RWPE2 (cell line): ENCODE results near the gene ADAP1.
A peak's percentile ranks its signal among the peaks of the same experiment; 100 is the strongest.

Experiments used
- ATAC-seq: fragments of 200-7000 bp; cut with Tn5 transposase; 3 replicates; pipeline ENCODE4 v1.9.1; 2021; ENCODE audit warnings: low read depth
- DNase-seq: peaks from one replicate; pipeline ENCODE4 v3.0.0-alpha.2; 2020; ENCODE audit warnings: low spot score
- H3K27ac ChIP-seq: fragments of 450-650 bp; 2 replicates; pipeline ENCODE4 v1.5.1; 2017; ENCODE audit warnings: mild to moderate bottlenecking; ENCODE audit not compliant: poor library complexity, severe bottlenecking
- H3K27me3 ChIP-seq: fragments of 250-450 bp; sonication (Bioruptor Pico); 2 replicates; pipeline ENCODE4 v1.5.1; 2021; ENCODE audit warnings: mild to moderate bottlenecking, moderate library complexity; ENCODE audit not compliant: insufficient read depth, poor library complexity, severe bottlenecking
- H3K36me3 ChIP-seq: fragments of 250-450 bp; sonication (Bioruptor Pico); 2 replicates; pipeline ENCODE4 v1.5.1; 2020; ENCODE audit warnings: low read depth, mild to moderate bottlenecking, moderate library complexity
- H3K4me1 ChIP-seq: fragments of 250-450 bp; sonication (Bioruptor Pico); 2 replicates; pipeline ENCODE4 v1.5.1; 2021; ENCODE audit warnings: mild to moderate bottlenecking, moderate library complexity; ENCODE audit not compliant: insufficient read depth, poor library complexity, severe bottlenecking
- H3K4me3 ChIP-seq: fragments of 250-450 bp; sonication (Bioruptor Pico); 2 replicates; pipeline ENCODE4 v1.5.1; 2021; ENCODE audit warnings: mild to moderate bottlenecking, moderate library complexity; ENCODE audit not compliant: severe bottlenecking
- H3K9me3 ChIP-seq: fragments of 250-450 bp; sonication (Bioruptor Pico); 2 replicates; pipeline ENCODE4 v1.5.1; 2021; ENCODE audit warnings: mild to moderate bottlenecking, moderate library complexity; ENCODE audit not compliant: severe bottlenecking
- CTCF ChIP-seq: fragments of 450-650 bp; IDR thresholded peaks from one replicate; pipeline ENCODE4 v1.5.1; 2017; ENCODE audit warnings: mild to moderate bottlenecking, moderate library complexity; ENCODE audit not compliant: poor library complexity, severe bottlenecking

Gene ADAP1

GRCh38 chr7:951881-952547 is 2.5 kb downstream of the ADAP1 start:
- no peak for TF ChIP-seq CTCF
- H3K27me3 ChIP-seq, result no peaks in the 10 kb centered on the region
- peaks cover 10% of the 10 kb centered on the region for H3K4me1 ChIP-seq
- peak; percentile 60 for DNase-seq
- H3K27ac ChIP-seq, result no peak overlapping the region
- no peak for ATAC-seq
- no peaks in the 10 kb centered on the region for H3K36me3 ChIP-seq
- no peak overlapping the region for H3K4me3 ChIP-seq
- no peaks in the 10 kb centered on the region for H3K9me3 ChIP-seq

DNA sequence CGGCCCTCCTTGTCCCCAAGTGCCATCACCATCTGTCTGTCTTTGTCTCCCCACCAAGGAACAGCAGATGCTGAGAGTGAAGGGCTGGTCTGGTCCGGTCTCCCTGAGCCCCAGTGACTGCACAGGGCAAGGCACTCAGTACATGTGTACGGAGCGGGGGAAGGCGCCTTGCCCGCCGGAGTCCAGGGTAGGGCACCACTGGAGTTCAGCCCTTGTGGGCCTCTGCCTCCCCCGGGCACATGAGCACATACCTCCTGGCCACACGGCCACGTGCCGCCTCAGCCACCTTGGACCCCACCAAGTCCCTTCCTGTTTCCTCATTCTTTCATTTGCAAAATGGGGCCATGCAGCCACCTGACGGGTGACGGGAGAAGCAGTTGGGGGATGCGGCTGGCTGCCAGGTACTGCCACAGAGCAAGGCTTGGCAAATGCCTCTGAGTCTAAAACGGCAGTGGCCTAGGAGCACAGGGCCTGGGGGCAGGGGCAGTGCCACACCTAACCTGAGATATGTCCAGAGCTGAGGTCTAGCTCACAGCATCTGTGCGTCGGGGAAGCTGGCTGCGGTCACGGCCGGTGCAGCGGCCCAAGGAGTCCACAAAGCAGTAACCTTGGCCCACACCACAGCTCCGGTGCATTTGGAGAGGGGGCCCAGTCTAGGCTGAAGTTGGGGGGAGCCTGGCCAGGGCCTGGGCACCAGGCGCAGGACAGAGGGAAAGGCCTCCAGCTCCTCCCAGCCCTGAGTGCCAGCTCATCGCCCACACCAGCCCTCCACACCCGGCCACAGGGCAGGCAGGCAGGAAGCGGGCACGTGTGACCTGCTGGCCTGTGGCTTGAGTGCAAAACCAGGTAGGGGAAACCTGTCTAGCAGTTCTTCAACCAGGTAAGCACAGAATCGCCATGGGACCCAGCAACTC is 5.2 kb downstream of the ADAP1 start:
- ATAC-seq (no peak), DNase-seq (peak; percentile 59)
- H3K27ac ChIP-seq, result peak overlapping the region; percentile 35
- peaks cover 34% of the 10 kb centered on the region for H3K4me1 ChIP-seq
- H3K36me3 ChIP-seq, result peaks cover 5% of the 10 kb centered on the region; the same call in 1 of the 2 replicates
- TF ChIP-seq CTCF, result no peak
- H3K27me3 ChIP-seq, result no peaks in the 10 kb centered on the region
- no peaks in the 10 kb centered on the region for H3K9me3 ChIP-seq
- no peak overlapping the region for H3K4me3 ChIP-seq

- no peak for ATAC-seq
- Histone ChIP-seq H3K4me1 (peaks cover 35% of the 10 kb centered on the region), H3K27me3 (no peaks in the 10 kb centered on the region), H3K36me3 (peaks cover 5% of the 10 kb centered on the region; the same call in 1 of the 2 replicates), H3K9me3 (no peaks in the 10 kb centered on the region), H3K4me3 (no peak overlapping the region), H3K27ac (peak overlapping the region; percentile 94)
- peak; percentile 57 for DNase-seq
- TF ChIP-seq CTCF, result no peak
Measured at GRCh38 chr7:947391-948210, 6.9 kb downstream of the ADAP1 start.

DNA sequence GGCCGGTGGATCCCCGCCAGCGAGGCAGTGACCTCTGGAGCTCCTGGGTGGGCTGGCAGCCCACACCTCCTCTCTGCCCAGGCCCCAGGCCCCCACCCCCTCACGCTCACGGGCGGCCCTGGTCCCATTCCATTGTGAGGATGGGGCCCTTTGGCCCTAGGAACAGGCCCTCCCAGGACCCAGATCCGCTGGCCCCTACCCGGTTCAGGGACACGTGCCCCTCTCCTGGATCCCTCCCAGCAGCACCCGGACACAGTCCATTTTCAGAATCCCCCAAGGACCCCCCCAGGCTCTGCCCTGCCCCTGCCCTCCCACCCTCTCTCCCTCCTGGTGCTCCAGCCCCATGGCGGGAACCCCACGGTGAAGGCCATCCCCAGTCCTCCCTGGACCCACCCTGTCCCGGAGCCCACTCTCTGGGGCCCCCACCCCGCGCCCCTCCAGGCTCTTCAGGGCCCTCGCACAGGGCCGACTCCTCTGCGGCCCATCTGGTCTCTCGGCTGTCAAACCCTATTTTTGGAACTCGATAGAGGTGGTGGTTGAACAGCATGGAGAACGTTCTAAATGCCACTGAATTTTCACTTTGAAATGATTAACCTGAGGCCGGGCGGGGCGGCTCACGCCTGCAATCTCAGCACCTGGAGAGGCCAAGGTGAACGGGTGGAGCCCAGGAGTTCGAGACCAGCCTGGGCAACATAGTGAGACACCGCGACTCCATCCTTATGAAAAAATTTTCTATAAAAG is 8.1 kb downstream of the ADAP1 start:
- DNase-seq (peak; percentile 46), ATAC-seq (no peak)
- no peaks in the 10 kb centered on the region for H3K27me3 ChIP-seq
- no peaks in the 10 kb centered on the region for H3K9me3 ChIP-seq
- peaks cover 5% of the 10 kb centered on the region; the same call in 1 of the 2 replicates for H3K36me3 ChIP-seq
- peak overlapping the region; percentile 94 for H3K27ac ChIP-seq
- peaks cover 35% of the 10 kb centered on the region for H3K4me1 ChIP-seq
- H3K4me3 ChIP-seq, result no peak overlapping the region
- TF ChIP-seq CTCF, result no peak
